ENCODE results near the gene CALR3.
"Not testable (repeated sequence)": the region's sequence is repeated elsewhere in the genome, so short reads cannot be mapped to it uniquely, and the experiment has no call there.

The CALR3 gene, protein sequence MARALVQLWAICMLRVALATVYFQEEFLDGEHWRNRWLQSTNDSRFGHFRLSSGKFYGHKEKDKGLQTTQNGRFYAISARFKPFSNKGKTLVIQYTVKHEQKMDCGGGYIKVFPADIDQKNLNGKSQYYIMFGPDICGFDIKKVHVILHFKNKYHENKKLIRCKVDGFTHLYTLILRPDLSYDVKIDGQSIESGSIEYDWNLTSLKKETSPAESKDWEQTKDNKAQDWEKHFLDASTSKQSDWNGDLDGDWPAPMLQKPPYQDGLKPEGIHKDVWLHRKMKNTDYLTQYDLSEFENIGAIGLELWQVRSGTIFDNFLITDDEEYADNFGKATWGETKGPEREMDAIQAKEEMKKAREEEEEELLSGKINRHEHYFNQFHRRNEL

DNA sequence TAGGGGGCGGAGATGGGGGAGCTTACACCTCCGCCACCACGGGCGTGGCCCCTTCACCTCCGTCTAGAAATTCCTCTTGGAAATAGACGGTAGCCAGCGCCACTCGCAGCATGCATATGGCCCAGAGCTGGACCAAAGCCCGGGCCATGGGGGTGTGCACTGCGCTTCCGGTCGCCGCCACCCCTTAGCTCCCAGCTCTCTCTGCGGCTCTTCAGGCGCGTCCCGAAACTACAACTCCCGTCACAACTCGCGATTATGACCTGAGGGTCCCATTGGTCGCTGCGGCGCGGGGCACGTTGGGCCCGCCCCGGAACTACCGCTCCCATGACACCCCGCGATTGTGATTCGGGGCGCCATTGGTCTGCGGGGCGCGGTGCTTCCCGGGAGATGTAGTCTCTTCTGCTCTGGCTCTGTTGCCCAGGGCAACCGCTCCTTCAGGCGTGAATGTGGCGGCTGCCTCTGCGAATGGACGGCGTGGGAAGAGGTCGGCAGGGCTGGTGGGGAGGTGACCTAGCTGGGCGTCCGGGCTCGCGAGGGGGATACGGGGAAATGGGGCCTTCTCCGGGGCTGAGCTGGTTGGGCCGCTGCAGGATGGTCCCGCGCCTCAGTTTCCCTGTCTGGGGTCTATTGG is at the start of gene CALR3, which contains the start of gene C19orf44:
Gene CALR3, minus strand, starts transcription at position 186 of the 631 bp plus-strand sequence. Its CDS starts 38 bp downstream, at position 148.
Gene C19orf44, plus strand, starts transcription at position 413 of the 631 bp plus-strand sequence. CDS start 4,399 bp downstream, outside the sequence.
- peak; percentile 89 for DNase-seq

- no peak for DNase-seq
Measured at GRCh38 chr19:16544473-16545231, 48.7 kb upstream of the CALR3 start.

GRCh38 chr19:16543734-16544133 is 47.8 kb upstream of the CALR3 start:
- DNase-seq, result not testable (repeated sequence)

DNA sequence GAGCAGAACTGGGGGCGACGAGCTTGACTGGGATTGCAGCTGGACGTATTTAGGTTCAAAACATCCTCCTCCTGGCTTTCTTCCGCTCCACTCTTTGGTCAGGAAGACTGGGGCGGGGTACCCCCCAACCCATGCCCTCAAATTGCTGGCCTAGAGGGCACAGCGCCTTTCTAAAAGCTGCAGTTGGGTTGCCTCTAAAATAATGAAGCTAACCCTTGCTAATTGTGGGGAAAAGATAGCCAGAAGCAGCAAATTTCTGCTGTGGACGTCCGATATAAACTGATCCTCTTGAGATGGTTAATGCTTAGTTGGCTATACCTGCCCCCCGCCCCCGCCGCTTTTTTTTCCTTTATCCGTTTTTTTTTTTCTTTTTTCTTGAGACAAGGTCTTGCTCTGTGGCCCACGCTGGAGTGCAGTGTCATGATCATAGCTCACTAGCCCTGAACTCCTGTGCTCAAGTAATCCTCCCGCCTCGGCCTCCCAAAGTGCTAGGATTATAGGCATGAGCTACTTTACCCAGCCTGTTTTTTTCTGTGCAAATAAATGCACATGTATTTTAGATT is 47.0 kb upstream of the CALR3 start:
- DNase-seq, result no peak

DNA sequence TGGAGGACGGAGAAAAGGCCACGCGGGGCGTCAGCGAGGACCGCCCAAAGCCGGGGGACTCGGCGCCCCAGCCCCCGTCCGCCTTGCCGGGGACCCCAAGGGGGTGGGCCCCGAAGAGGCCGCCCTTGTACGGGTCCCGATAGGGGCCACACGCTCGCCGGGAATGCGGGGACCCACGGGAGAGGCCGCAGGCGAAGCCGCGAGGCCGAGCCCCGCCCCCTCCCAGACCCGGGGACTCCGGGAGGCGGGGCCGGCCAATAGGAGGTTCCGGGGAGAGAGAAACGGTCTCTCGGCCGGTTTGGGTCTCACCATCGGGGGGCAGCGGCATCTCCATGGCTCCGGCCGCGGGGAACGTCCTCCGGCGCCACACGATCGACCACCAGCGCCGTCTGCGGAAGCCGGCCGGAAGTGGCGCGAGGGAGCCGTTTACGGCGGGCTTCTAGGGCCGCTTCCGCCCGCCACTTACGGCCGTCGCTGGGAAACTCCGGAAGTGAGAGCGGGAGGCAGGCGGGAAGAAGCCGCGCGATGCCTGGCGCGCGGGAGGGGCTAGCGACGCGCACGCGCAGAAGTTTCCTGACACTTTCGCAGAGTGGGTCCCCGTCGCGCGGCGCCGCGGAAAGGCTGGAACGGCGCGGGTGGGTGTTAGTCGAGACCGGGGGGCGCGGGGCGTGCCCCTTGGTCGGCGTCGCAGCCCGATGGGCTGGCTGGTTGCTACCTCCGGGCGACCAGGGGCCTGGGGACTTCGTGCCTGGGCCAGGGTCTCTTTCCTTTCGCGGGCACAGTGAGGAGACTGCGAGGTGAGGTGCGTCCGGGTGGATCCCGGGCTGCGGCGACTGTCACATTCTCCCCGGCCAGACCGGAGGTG is 46.3 kb upstream of the CALR3 start, which contains the start of gene CHERP:
Gene CHERP, minus strand, starts transcription at position 393 of the 865 bp plus-strand sequence. Its CDS starts 59 bp downstream, at position 334.
- DNase-seq, result peak; percentile 81

GRCh38 chr19:16541526-16542044 is 45.6 kb upstream of the CALR3 start:
- DNase-seq, result no peak

GRCh38 chr19:16540948-16541347 is 45.0 kb upstream of the CALR3 start:
- no peak for DNase-seq

DNA sequence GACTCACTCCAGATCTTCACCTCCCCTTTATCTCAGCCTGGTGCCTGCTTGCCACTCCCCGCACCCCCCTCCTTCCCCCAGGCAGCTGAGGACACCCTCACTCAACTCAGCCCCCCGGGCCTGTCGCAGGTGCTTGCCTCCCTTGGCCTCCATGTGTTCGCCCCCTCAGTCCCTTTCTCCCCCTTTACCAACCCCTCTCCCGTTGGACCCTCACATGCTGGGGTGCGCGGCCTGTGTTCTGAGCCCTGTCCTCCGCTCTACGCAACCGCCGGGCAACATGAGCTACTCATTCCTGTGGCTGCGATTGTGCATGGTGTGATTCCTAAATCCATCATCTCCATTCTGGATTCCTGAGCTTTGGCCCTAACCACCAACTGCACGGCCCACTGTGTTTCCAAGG is 41.1 kb upstream of the CALR3 start:
- DNase-seq, result no peak

DNA sequence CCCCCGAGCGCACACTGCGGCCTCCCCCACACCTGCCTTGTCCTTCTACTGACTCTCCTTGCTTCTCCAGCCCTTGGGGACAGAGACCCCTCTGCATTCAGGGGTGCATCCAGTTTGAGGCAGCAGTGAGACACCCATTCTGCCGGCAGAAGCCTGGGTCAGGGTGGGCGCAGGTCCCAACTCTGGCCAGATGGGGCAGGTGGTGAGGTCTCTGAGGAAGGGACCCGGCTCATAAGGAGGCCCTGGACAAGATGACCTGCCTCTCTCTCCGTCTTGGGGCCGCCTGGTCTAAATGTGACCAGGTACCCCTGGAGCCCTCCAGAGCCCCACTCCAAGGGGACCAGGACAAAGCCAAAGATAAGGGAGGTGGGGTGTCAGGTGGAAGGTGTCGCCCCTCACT is 40.2 kb upstream of the CALR3 start:
- no peak for DNase-seq

DNA sequence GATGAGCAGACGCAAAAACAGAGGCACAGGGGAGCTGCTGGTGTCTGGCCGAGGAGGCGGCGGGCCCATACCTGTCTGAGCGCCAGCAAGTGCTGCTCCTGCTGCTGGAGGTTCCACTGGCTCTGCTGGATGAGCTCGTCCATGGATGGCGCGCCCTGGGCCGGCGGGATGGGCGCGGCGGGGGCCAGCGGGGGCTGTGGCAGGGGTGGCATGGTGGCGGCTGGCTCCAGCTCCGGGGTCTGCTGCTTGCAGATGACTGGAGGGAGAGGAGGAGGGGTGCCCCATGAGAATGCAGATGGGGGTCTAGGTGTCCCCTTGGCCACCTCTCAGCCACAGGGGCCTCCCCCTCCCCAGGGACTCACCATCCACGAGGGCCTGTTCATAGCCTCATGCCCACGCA is 39.4 kb upstream of the CALR3 start:
- no peak for DNase-seq

DNA sequence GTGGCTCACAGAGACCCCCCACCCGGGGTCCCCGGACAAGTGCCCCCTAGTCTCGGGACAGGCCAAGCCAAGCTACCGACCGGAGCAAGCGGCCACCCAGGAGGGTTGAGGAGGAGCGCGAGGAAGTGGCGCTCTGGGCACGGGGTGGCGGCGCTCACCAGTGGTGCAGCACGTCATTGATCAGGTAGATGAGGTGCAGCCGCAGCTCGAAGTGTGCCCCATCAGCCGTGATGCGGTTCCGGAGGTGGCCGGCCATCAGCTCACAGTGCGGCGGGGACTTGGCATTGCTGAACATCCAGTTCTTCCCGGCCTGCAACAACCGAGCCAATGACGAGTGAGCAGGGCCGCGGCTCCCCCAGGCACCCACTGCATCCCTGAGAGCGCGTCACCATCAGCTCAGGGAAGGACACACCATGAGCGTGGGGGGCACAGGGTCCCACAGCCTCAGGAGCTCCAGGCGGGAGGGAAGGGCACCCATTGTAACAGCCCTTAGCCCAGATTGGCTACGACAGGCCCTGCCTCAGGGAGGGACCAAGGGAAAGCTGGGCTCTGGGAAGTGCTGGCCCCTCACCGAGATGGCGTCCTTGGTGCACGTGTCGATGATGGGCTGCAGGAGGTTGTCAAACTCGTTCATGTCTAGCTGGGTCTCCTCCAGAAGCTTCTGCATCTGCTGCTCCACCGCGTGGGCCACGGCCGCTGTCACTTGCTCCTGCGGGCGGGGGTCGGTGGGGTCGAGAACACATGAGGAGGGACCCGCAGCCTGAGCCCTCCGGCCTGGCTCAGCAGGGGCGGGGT is 36.7 kb upstream of the CALR3 start:
- DNase-seq, result no peak

DNA sequence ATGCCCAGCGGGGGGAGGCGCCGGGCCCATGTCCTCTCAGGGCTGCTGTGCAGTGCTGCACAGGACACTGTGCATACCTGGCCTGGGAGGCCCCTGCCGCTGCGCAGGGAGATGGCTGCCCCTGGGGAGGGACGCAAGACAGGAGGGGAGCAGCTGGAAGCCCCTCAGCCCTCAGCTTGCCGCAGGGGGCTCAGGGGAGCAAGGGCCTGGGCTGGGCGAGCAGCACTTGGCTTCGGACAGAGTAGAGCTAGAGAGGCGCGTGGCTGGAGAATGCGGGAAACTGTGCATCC is 35.4 kb upstream of the CALR3 start:
- DNase-seq, result no peak

GRCh38 chr19:16530540-16531379 is 34.8 kb upstream of the CALR3 start:
- no peak for DNase-seq

DNA sequence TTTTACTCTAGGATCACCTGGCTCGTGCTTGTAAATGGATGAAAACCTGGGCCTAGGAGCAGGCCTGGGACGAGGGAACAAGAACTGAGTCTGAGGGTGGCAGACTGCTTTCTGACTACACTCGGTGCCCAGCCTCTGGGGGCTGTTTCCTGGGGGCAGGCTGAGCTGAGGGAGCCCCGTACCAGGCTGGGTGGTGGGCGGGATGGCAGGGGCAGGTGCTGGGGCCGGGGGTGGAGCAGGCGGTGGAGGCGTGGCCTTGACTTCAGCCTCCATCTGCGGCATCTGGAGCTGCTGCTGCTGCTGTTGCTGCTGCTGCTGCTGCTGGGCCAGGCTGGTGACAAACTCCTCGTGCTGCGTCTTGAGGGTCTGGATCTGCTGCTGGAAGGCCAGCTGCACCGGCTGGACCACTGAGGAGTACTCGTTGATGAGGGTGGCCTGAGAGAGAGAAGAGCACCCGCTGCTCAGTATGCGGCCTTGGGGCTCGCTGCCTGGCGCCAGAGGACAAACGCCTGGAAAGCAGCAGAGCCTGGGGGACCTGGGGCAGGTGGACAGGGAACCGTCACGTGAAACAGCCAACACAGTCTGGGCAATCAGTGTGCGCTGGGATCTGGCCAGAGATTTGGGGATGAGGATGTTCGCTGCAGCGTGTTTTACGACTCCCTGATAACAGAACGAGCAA is 33.6 kb upstream of the CALR3 start:
- no peak for DNase-seq

DNA sequence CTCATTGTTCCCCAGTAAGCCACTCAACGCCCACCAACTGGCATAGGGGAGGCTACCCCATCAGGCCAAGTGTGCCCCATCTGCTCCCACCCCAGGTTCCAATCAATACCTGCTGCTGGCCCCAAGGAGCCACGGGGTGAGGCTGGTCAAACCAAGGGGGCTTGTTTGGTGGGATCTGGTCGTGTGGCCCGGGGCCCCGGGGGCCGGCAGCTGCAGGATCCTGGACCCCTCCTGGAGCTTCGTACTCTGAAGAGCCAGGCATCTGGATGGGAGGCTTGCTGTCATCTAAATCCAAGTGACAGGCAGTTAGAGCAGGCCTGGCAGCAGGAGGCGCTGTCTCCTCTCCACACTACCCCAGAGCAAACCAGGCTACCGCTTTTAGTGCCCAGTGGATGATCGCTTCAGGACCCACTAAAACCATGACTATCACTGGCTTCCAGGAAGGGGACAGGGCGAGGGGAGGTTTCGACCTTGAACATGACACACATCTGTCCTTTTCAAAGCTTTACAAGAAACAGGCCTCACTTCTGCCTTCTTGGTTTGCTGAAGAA is 32.1 kb upstream of the CALR3 start:
- DNase-seq, result no peak

DNA sequence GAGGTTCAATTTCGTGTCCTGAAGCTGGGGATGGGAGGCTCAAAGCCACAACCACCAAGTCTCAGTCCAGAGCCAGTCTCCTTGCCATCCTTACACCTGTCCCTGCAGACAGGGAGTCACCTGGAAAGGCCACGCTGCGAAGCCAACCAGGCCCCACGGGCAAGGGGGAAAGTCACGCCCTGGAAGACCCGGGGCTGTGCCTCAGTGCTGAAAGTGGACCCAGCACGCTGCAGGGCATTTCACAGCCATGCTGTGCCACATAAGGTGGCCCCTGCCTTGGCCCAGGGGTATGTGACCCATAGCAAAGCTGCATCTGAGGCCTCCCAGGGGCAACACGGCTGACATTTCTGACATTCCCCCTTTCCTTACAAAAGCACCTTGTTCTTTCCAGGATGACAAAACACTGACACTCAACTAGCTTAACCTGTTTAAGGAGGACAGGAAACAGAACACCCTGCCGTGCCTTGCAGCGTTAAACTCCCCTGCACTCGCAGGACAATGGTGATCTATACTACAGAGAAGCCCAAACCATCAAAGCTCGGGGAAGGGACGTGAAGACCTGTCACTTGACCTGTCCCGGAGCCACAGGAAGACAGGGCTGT is 31.5 kb upstream of the CALR3 start:
- DNase-seq, result no peak

DNA sequence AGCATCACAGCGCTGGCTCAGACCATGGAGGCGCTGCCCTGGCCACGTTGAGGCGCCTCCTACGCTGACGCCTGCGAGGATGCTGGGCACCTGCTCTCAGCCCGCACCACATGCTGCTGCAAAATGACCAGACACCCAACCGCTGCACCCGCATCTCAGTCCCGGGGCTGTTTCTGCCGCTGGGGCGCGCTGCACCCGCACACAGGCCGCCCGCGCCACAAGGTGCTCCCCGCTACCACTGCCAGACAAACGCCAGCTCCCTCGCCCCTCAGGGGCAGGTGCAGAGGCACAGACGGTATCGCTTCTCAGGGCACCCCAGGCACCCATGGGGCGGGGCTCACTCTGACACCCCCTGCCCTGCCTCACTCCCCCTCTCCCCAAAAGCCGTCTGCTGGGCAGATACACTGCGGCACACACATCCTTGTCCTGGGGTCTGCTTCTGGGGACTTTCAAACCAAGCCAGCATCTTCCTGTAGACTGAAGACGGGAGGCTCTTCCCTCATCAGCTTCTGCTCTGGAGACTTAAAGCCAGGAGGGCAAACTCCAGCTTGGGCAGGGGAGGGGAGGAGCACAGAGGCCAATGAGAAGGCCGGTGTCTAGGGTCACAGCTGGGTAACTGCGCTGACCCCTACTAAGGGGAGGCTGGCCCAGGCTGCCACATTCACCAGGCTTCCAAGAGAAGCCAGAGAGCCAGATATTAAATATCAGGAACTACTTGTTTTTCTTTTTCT is 29.9 kb upstream of the CALR3 start:
- no peak for DNase-seq

Data from NCI-H748 treated with DMSO at 0.1 percent for 48 hours (cell line).